ENCODE results near the gene XYLT1. TPM values are rescaled to one million over a fixed set of nuclear protein-coding genes. Genes with fewer than 3 reads are reported as not detected.
"Not testable (repeated sequence)": the region's sequence is repeated elsewhere in the genome, so short reads cannot be mapped to it uniquely, and the experiment has no call there.

Gene XYLT1
- total RNA-seq, 1 donor from 2014 or later: 1.8 TPM

- ATAC-seq (no peak), DNase-seq (ENCODE audit: missing footprints) (no peak)
- intact Hi-C loops (cut with DNase I): no loop called here
Measured at GRCh38 chr16:17493012-17493411, 22.3 kb upstream of the XYLT1 start.

- intact Hi-C loops (cut with DNase I): no loop called here
- DNase-seq (ENCODE audit: missing footprints) (no peak), ATAC-seq (no peak)
Measured at GRCh38 chr16:17491140-17491662, 20.4 kb upstream of the XYLT1 start.

DNA sequence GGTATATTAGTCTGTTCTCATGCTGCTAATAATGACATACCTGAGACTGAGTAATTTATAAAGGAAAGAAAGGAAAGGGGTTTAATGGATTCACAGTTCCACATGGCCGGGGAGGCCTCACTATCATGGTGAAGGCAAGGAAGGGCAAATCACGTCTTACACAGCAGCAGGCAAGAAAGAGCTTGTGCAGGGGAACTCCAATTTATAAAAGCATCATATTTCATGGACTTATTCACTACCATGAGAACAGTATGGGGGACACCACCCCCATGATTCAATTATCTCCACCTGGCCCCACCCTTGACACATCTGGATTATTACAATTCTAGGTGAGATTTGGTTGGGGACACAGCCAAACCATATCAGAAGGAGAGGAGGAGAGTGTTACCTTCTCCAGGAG is 17.7 kb upstream of the XYLT1 start:
- DNase-seq (ENCODE audit: missing footprints): no peak
- intact Hi-C loops (cut with DNase I): no loop called here
- no peak for ATAC-seq

DNA sequence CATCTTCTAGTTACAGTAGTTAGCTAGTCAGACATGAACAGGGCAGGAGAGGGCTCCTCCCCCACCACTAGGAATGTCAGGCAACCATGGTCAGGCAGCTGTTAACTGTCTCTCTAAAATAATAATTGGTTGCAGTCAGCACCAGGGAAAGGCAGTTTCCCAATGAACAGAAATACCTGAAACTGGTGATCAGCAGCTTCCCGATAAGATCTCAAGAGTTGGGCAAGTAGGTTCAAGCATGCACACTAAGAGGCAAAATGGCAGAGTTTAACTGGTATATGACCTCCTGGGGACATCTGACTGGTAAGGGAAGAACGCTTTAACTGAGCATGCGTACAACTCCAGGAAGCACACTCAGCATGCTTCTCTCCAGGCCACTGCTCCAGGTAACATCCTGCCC is 12.6 kb upstream of the XYLT1 start:
- DNase-seq (ENCODE audit: missing footprints) (no peak), ATAC-seq (no peak)
- intact Hi-C loops (cut with DNase I): no loop called here

GRCh38 chr16:17482341-17482740 is 11.6 kb upstream of the XYLT1 start:
- ATAC-seq; intact Hi-C loops (cut with DNase I); DNase-seq (ENCODE audit: missing footprints): not testable (repeated sequence)

DNA sequence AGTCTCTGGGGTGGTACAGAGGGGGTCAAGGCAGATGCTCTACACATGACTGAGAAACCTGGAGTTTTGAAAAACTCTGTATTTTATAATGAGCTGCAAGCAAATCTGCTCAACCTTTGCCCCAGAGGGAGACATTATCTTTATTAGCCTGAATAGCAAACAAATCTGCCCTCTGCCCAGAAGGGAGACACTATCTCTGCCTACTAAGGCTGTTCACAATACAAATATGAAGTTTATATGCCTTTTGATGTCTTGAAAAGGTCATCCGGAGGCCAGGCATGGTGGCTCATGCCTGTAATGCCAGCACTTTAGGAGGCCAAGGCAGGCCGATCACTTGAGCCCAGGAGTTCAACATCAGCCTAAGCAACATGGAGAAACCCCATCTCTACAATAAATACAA is 11.0 kb upstream of the XYLT1 start:
- intact Hi-C loops (cut with DNase I): no loop called here
- DNase-seq (ENCODE audit: missing footprints): no peak
- no peak for ATAC-seq

DNA sequence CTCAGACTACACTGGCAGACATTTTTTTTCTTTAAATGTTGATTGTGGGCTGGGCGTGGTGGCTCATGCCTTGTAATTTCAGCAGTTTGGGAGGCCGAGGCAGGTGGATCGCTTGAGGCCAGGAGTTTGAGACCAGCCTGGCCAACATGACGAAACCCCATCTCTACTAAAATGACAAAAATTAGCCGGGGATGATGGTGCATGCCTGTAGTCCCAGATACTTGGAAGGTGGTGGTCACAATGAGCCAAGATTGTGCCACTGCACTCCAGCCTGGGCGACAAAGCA is 6.4 kb upstream of the XYLT1 start:
- ATAC-seq; intact Hi-C loops (cut with DNase I); DNase-seq (ENCODE audit: missing footprints): not testable (repeated sequence)

GRCh38 chr16:17476414-17477259 is 5.9 kb upstream of the XYLT1 start:
- ATAC-seq: peak; percentile 54
- intact Hi-C loops (cut with DNase I): no loop called here
- no peak for DNase-seq (ENCODE audit: missing footprints)

DNA sequence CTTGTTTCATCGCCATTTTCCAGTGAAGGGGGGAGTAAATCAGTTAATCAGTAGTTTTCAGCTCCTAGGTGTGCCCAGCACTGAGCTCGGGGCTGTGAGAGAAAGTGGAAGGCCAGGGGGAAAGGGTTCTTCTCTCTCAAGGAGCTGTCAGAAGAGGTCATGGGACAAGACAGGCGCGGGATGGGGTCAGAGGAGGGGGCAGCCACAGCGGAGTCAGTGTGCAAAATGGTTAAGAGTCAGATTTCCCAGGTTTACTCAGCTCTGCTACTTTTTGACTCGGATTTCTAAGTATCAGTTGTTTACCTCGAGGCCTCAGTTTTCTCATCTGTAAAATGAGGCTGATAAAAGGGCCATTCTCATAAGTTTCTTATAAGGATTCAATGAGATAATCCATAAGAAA is 4.3 kb upstream of the XYLT1 start:
- ATAC-seq (no peak), DNase-seq (ENCODE audit: missing footprints) (no peak)
- intact Hi-C loops (cut with DNase I): no loop called here

DNA sequence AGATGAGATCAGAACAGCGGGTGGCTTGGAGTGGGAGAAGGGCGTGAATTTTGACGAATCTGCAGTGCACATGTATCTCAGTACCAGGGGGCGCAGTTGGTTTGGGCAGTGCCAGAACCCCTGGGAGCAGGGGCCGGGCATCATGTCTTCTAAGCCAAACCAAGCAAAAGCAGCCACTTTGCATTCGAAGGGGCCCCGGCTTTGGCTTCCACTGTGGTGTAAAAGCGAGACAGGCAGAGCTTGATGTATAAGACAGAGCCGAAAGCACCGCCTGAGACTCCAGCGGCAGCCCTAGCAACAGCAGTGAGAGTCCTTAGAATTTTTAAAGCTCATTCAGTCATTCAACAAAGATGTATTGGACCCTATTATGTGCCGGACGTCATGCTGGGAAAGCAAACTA is 3.8 kb upstream of the XYLT1 start:
- intact Hi-C loops (cut with DNase I): no loop called here

DNA sequence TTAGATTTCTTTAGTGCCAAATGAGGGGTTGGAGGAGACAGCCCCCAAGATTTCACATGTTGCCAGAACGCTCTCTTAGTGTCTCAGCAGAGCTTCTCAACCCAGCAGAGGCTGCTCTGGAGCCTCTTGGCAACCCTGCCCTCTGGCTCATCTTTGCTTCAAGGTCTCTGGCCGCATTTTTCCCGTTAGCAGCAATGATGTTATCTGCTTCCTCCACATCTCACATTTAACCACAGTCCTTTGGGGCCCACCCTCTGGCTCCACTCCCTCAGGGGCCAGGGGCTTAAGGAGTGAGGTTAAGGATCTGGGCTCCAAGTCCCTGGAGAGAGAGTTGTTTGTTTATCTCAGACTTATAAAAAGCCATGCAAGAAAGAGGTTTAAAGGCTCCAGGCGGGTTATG is 3.3 kb upstream of the XYLT1 start:
- intact Hi-C loops (cut with DNase I): no loop called here
- DNase-seq (ENCODE audit: missing footprints) (no peak), ATAC-seq (no peak)

More for the DNA sequence above, 3.8 kb upstream of the XYLT1 start:
- DNase-seq (ENCODE audit: missing footprints) (no peak), ATAC-seq (no peak)

DNA sequence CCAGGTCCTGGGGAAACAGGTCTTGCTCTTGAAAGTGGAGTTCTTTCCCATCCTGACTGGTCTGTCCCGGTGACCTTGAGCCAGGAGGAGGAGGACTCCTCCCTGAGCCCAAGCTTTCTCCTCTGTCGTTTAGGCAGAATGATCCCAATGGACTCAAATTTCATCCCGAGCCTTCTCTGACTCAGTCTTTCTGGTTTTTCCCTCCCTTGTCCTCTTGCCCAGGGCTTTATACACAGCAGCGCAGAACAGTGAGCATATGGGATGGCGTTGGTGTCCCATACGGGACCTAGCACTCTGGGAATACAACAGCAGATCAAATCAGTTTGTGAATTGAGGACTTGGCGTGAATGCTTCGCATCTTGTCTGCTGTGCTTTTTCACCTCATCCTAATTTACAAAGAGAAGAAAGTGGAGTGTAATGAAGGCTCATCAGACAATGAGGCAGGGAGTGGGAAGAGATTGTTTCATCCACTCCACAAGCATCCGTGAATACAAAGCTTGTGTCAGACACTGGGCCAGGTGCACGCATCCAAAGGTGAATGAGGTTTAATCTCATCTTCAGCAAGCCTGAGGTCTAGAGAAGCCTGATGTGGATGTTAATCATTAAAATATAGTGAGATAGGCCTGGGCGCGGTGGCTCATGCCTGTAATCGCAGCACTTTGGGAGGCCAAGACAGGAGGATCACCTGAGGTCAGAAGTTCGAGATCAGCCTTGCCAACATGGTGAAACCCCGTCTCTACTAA is 1.1 kb upstream of the XYLT1 start:
- no peak for DNase-seq (ENCODE audit: missing footprints)

DNA sequence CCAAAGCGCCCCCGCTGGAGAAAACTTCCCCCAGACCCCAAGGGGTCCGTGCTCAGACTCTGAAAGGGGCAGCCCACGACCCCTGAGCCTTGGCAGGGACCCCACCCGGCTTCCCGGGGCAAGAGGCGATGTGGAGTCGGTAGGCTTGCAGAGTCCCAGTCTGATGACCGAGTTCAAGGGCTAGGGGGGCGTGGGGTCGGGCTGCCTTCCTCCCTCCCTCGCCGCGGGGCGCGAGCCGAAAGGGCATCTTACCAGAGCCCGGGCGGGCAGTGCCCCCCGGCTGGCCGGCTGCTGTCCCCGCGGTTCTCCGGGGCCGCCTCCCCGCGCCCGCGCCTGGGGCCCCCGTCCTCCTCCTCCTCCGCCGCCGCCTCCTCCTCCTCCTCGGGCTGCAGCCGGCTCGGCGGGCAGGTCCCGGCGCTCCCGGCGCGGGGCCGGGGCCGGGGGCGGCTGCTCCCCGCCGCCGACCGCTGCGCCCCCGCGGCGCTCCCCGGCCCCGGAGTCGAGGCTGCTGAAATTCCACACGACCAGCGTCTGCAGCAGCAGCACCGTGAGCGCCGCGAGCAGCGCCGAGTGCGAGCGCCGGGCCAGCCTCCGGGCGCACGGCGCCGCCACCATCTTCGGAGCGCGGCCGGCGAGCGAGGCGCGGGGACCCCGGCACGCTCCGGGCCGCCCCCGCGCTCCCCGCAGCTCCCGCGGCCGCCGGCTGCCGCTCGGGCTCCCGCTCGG is 415 bp downstream of the XYLT1 start:
- ATAC-seq (no peak), DNase-seq (ENCODE audit: missing footprints) (peak; percentile 69)
- intact Hi-C loops (cut with DNase I): no loop called here

More for the DNA sequence above, 1.1 kb upstream of the XYLT1 start:
- peak; percentile 30 for ATAC-seq
- intact Hi-C loops (cut with DNase I): no loop called here

- intact Hi-C loops (cut with DNase I): loop anchor here (2.0 to 10.0 kb wide), 3 partner anchors 192 to 611 kb away; no protein-coding TSS in a partner anchor
- no peak for DNase-seq (ENCODE audit: missing footprints)
- no peak for ATAC-seq
Measured at GRCh38 chr16:17469741-17470181, 999 bp downstream of the XYLT1 start.

DNA sequence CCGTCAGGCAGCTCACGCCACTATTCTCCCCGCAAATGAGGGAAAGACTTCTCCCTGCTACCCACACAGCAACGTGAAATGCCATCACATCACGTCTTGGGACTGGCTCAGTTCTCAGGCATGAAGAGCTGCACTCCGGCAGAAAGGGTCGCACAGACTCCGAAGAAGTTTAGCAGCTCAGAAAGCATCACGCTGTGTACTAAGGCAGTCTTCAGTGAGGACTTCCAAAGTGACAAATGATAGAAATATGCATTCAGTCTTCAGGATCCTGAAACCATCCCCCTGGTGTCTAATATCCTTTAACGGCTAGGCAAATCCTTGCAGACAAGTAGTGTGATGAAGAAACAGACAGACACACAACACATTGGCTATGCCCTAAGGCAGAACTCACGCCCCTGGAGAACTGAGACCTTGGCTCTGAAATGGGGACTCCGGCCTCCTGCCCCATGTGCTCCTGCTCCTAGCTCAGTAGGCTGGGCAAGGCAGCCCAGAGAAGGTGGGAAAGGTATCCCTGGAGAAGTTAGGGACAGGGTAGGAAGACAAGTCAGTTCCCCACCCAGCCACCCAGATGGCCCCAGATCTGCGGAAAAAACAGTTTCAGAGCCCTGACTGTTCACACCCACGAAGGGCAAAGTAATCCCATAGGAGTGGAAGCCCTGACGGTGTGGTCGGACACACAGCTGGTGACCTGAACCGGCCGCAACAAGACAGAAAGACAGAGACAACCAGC is 1.6 kb downstream of the XYLT1 start:
- intact Hi-C loops (cut with DNase I): loop anchor here (2.0 to 10.0 kb wide), 3 partner anchors 192 to 610 kb away; no protein-coding TSS in a partner anchor
- DNase-seq (ENCODE audit: missing footprints) (no peak), ATAC-seq (no peak)

DNA sequence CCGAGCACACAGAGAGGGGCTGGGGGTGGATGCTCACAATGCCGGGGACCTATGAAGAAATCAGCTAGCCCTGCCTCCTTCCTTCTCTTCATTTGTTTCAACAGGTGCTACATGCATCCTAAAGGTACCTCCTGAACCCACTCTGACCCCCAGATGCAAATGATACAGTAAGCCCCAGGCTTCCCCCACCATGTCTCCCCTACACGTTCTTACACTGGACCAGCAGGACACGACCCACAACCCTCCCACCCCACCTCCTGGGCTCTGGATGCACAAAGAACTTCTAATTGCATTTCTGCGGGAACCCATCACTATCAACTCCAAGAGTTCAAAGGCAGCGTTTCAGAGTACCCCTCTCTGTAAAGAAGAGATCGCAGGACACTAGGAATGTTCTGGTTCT is 2.1 kb downstream of the XYLT1 start:
- ATAC-seq (no peak), DNase-seq (ENCODE audit: missing footprints) (no peak)
- intact Hi-C loops (cut with DNase I): loop anchor here (2.0 to 10.0 kb wide), 3 partner anchors 191 to 610 kb away; no protein-coding TSS in a partner anchor

DNA sequence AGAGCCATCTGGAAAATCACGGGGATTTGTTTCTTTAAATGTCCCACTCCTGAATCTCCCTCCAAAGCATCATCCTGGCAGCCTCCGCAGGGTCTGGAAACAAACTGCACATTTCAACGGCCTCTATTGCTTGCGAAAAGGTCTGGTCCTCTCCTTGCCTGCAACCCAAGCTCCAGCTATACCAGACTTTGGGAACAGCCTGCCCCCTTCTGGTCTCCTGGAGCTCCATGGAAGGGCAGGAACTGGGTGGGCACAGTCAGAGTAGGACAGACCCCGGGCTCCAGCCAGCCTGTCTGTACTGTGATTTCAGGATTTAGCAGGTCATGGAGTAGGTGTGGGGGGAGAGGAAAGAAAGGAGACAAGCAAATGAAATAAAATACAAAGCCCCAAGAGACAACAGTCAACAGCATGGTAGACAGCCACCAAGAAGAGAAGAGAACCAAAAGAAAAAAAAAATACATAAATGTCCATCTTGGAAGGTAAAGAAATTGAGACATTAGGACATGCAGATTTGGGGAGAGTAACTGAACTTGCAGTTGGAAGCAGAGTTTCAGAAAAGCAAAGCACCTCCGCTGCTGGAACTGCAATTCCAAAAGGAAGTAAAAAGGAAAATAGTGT is 2.7 kb downstream of the XYLT1 start:
- peak; percentile 68 for ATAC-seq
- DNase-seq (ENCODE audit: missing footprints): peak; percentile 73
- intact Hi-C loops (cut with DNase I): loop anchor here (2.0 to 10.0 kb wide), 3 partner anchors 191 to 609 kb away; no protein-coding TSS in a partner anchor

DNA sequence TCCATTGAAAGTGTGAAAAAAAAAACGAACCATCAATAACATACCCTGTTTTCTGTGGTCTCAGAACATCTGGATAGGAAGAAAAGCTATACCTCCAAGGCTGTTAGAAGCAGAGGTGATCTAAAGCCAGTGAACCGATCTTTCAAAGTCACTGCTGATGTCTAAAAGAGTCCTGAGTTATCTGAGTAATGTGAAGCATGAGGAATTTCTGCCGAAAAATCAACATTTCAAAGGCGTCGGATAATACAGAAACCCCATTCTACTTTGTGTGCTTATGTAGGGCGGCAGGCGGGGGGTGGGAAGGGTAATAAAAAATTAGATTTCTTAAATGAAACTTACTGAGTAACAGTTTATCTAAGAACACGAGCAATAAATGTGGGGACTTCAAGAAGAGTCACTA is 3.9 kb downstream of the XYLT1 start:
- intact Hi-C loops (cut with DNase I): loop anchor here (5.0 to 10.0 kb wide), 2 partner anchors 190 to 272 kb away; no protein-coding TSS in a partner anchor
- DNase-seq (ENCODE audit: missing footprints) (no peak), ATAC-seq (no peak)
